Parathyroid adenoma (tissue), 2 donors: ENCODE measurements around the gene EMSY.
"Not testable (repeated sequence)": the region's sequence is repeated elsewhere in the genome, so short reads cannot be mapped to it uniquely, and the experiment has no call there.

Experiments used
- H2AFZ ChIP-seq: fragments of 300-600 bp; sonication (generic); one replicate; pipeline ENCODE4 v1.7.0; 2017; ENCODE audit warnings: antibody characterized with exemption, mild to moderate bottlenecking
- H3K27ac ChIP-seq: fragments of 300-600 bp; sonication (generic); one replicate; pipeline ENCODE4 v1.7.0; 2017
- H3K27me3 ChIP-seq: fragments of 300-600 bp; sonication (generic); one replicate; pipeline ENCODE4 v1.7.0; 2017; ENCODE audit warnings: low read length; ENCODE audit not compliant: control insufficient read depth, insufficient read depth
- H3K36me3 ChIP-seq: fragments of 300-600 bp; sonication (generic); one replicate; pipeline ENCODE4 v1.7.0; 2017; ENCODE audit warnings: low read length; ENCODE audit not compliant: control insufficient read depth, insufficient read depth
- H3K4me1 ChIP-seq: fragments of 300-600 bp; sonication (generic); one replicate; pipeline ENCODE4 v1.7.0; 2017; ENCODE audit warnings: control low read depth
- H3K4me2 ChIP-seq: fragments of 300-600 bp; sonication (generic); one replicate; pipeline ENCODE4 v1.7.0; 2017; ENCODE audit warnings: low read length
- H3K4me3 ChIP-seq: fragments of 300-600 bp; sonication (generic); one replicate; pipeline ENCODE4 v1.7.0; 2017; ENCODE audit warnings: low read depth, low read length
- H3K79me2 ChIP-seq: fragments of 300-600 bp; sonication (generic); one replicate; pipeline ENCODE4 v1.7.0; 2017; ENCODE audit warnings: control low read depth
- H3K9ac ChIP-seq: fragments of 300-600 bp; sonication (generic); one replicate; pipeline ENCODE4 v1.7.0; 2017; ENCODE audit warnings: mild to moderate bottlenecking
- H3K9me3 ChIP-seq: fragments of 300-600 bp; sonication (generic); one replicate; pipeline ENCODE4 v1.7.0; 2017; ENCODE audit warnings: low read length; ENCODE audit not compliant: control insufficient read depth
- CTCF ChIP-seq: fragments of 300-600 bp; sonication (generic); IDR thresholded peaks from one replicate; pipeline ENCODE4 v1.7.0; 2017; ENCODE audit warnings: antibody characterized with exemption, mild to moderate bottlenecking
- donor health status: primary hyperparathyroidism.

Gene EMSY

DNA sequence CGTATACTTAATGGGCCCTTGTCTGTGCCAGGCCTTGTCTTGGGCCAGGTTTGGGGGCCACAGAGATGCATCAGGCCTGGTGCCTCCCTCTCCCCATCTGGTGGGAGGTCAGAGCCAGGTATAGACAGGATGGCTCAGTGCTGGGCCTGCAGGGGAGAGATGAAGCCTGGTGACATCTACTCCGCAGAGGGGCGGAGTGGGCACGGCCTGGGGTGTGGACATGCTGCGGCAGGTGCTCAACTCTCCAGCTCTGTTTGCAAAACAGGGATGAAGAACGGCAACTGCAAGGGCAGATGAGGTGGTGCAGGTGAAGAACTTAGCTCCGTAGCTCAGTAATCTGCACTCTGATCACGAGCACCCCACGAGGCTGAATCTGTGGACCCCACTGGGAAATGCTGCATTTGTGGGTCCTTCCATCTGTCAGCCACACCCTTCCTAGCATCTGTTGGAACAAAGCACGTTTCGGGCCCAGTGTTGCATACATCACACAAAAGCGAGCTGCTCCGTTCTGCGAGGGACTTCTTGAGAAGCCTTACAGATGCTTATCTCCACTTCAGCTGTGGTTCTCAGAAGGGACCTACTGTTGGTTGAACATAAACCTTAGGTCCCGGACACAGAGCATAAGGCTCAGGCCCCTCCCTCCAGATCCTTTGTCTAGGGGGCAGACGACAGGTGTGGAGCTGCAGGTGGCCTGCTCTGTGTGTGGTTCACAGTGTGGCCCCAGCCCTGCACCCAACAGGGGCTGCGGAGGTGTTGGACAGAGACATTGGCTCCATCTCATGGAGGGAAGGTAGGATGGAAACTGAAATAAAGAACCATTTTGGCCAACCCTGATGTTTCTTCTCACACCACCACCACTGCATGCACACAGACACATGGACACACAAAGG, 147.5 kb downstream of the EMSY start:
- Histone ChIP-seq H3K4me3 (no peak overlapping the region), H3K36me3 (no peaks in the 10 kb centered on the region), H3K27ac (no peak overlapping the region), H3K4me1 (no peaks in the 10 kb centered on the region), H2AFZ (no peak overlapping the region), H3K9ac (no peak overlapping the region), H3K4me2 (no peak overlapping the region), H3K27me3 (no peaks in the 10 kb centered on the region), H3K9me3 (no peaks in the 10 kb centered on the region), H3K79me2 (no peaks in the 10 kb centered on the region)
- no peak for TF ChIP-seq CTCF

GRCh38 chr11:76592961-76593360, 148.1 kb downstream of the EMSY start:
- Histone ChIP-seq H2AFZ (no peak overlapping the region), H3K27me3 (no peaks in the 10 kb centered on the region), H3K4me3 (no peak overlapping the region), H3K9me3 (no peaks in the 10 kb centered on the region), H3K27ac (no peak overlapping the region), H3K4me1 (no peaks in the 10 kb centered on the region), H3K9ac (no peak overlapping the region), H3K4me2 (no peak overlapping the region), H3K36me3 (no peaks in the 10 kb centered on the region), H3K79me2 (no peaks in the 10 kb centered on the region)
- no peak for TF ChIP-seq CTCF

DNA sequence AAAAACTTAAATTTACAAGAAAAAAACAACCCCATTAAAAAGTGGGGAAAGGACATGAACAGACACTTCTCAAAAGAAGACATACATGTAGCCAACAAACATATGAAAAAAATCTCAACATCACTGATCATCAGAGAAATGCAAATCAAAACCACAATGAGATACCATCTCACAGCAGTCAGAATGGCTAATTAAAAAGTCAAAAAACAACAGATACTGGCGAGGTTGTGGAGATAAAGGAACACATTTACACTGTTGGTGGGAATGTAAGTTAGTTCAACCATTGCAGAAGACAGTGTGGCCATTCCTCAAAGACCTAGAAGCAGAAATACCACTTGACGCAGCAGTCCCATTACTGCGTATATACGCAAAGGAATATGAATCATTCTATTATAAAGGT, 150.3 kb downstream of the EMSY start:
- not testable (repeated sequence) for H3K9me3 ChIP-seq, H3K4me1 ChIP-seq

DNA sequence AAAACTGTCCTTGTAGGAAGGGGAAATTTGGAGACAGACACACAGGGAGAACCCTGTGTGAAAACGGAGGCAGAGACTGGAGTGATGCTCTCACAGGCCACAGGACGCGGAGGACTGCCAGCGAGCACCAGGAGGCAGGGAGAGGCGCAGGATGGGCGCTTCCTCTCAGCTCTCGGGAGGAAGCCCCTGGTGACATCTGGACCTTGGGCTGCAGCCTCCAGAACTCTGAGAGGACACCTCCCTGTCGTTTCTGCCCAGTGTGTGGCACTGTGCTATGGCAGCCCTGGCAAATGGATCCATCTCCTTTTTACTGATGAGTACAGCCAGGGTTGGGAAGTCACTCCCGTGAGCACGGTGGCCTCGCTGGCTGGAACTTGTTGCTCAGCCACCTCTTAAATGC, 151.8 kb downstream of the EMSY start:
- H3K27ac ChIP-seq = no peak overlapping the region
- H3K4me2 ChIP-seq = no peak overlapping the region
- no peak overlapping the region for H3K9ac ChIP-seq
- TF ChIP-seq CTCF = no peak
- no peak overlapping the region for H2AFZ ChIP-seq
- no peaks in the 10 kb centered on the region for H3K9me3 ChIP-seq
- H3K27me3 ChIP-seq = no peaks in the 10 kb centered on the region
- H3K4me3 ChIP-seq = no peak overlapping the region
- no peaks in the 10 kb centered on the region for H3K79me2 ChIP-seq
- H3K4me1 ChIP-seq = no peaks in the 10 kb centered on the region
- no peaks in the 10 kb centered on the region for H3K36me3 ChIP-seq

More for the DNA sequence above, 150.3 kb downstream of the EMSY start:
- not testable (repeated sequence) for H3K79me2 ChIP-seq, H3K4me2 ChIP-seq, H3K36me3 ChIP-seq, H3K9ac ChIP-seq, H3K27ac ChIP-seq, H3K4me3 ChIP-seq, H3K27me3 ChIP-seq, H2AFZ ChIP-seq

GRCh38 chr11:76597533-76598425, 153.0 kb downstream of the EMSY start:
- Histone ChIP-seq H3K4me3 (no peak overlapping the region), H3K9ac (no peak overlapping the region), H3K79me2 (no peaks in the 10 kb centered on the region), H3K4me2 (no peak overlapping the region), H2AFZ (no peak overlapping the region), H3K36me3 (no peaks in the 10 kb centered on the region), H3K9me3 (no peaks in the 10 kb centered on the region), H3K4me1 (no peaks in the 10 kb centered on the region), H3K27ac (no peak overlapping the region), H3K27me3 (no peaks in the 10 kb centered on the region)
- no peak for TF ChIP-seq CTCF
